Bronchial epithelial cell (primary cell): ENCODE data around the gene TNKS1BP1. TPM values are rescaled to one million over a fixed set of nuclear protein-coding genes. Genes with fewer than 3 reads are reported as not detected.
"Not testable (repeated sequence)": the region's sequence is repeated elsewhere in the genome, so short reads cannot be mapped to it uniquely, and the experiment has no call there.

ENCODE experiments used
- DNase-seq: peaks from one replicate; pipeline ENCODE4 v3.0.0-alpha.2; 2010; ENCODE audit warnings: low read depth
- FAIRE-seq: peaks from 2 replicates; lab custom pipeline; 2011; peaks lifted over from hg19 to GRCh38; lab: Jason Lieb, UNC
- H3K27me3 ChIP-seq: 2 replicates; pipeline ENCODE4 v1.5.1; 2011; ENCODE audit warnings: low read length; ENCODE audit not compliant: control insufficient read depth, insufficient read depth
- H3K36me3 ChIP-seq: 2 replicates; pipeline ENCODE4 v1.5.1; 2011; ENCODE audit warnings: low read length; ENCODE audit not compliant: control insufficient read depth, insufficient read depth
- H3K4me3 ChIP-seq: 2 replicates; pipeline ENCODE4 v1.5.1; 2011; ENCODE audit warnings: mild to moderate bottlenecking, low read depth, low read length, control low read depth
- total RNA-seq: library from RNA; depleted of rRNA; stranded (reverse); fragments of >200 nt; gene quantifications from 2 replicates; pipeline ENCODE4 v1.2.1, GENCODE V29; 2014
- TF ChIP-seq, protein P1 (sequence below): IDR thresholded peaks from 2 replicates; pipeline ENCODE4 v1.5.1; 2011; ENCODE audit warnings: mild to moderate bottlenecking, moderate library complexity, low read length, control low read depth, inconsistent platforms; ENCODE audit not compliant: insufficient read depth, severe bottlenecking

Gene TNKS1BP1
- total RNA-seq, 1 donor from 2014 or later = 67.9 TPM

DNA sequence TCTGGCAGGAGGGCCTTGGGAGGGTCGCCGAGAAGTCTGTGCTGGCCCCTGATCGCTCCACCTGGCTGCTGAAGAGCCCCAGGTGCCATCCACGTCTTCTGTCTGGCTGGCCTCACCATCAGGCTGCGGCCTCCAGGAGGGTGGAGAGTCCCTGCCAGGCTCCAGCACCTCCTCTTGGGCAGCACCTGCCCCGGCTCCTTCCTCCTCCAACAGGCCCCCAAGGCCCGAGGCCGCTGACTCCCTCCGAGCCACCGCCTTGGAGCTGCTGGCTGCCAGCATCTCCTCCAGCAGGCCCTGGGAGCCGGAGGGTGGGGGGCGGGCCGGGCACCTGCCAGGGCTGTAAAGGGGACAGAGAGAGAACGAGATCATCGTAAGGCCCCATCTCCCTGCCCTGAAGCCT lies 22.3 kb downstream of the TNKS1BP1 start:
- FAIRE-seq (no peak), DNase-seq (no peak)
- peaks cover 53% of the 10 kb centered on the region for H3K36me3 ChIP-seq
- no peaks in the 10 kb centered on the region for H3K27me3 ChIP-seq
- H3K4me3 ChIP-seq = no peak overlapping the region
- TF ChIP-seq, protein P1, sequence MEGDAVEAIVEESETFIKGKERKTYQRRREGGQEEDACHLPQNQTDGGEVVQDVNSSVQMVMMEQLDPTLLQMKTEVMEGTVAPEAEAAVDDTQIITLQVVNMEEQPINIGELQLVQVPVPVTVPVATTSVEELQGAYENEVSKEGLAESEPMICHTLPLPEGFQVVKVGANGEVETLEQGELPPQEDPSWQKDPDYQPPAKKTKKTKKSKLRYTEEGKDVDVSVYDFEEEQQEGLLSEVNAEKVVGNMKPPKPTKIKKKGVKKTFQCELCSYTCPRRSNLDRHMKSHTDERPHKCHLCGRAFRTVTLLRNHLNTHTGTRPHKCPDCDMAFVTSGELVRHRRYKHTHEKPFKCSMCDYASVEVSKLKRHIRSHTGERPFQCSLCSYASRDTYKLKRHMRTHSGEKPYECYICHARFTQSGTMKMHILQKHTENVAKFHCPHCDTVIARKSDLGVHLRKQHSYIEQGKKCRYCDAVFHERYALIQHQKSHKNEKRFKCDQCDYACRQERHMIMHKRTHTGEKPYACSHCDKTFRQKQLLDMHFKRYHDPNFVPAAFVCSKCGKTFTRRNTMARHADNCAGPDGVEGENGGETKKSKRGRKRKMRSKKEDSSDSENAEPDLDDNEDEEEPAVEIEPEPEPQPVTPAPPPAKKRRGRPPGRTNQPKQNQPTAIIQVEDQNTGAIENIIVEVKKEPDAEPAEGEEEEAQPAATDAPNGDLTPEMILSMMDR = no peak

DNA sequence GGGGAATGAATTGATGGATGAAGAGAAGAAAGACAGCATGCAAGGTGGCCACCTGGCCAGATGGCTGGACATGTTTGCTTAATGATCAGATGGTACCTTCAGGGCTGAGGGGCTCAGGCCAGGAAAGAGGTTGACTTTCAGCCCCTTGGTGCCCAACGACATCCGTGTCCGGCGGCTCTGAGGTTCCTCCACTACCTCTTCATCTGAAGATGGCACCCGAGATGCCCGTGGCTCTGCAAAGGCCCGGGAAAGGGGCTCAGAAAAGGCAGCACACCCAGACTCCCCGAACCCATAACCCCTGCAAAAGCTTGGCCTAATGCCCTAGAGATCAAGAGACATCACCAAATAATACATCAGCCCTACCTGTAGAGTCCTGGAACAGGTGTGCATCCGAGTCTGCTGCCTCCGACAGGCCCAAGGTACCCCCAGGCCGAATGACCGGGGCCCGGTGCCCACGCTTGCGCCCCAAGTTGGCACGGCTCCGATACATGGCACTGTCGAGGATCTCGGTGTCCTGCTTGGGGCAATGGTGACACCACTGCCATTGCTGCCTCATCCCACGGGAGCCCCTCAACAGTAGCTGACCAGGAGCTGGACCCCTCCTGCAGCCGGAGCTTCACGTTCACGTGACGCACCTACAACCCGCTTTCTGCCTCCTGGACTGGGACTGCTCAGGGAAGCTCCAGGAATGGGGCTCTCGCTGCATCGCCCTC lies 22.9 kb downstream of the TNKS1BP1 start:
- FAIRE-seq (no peak), DNase-seq (no peak)
- no peak overlapping the region for H3K4me3 ChIP-seq
- TF ChIP-seq, protein P1 = no peak
- H3K36me3 ChIP-seq = peaks cover 50% of the 10 kb centered on the region
- H3K27me3 ChIP-seq = no peaks in the 10 kb centered on the region

DNA sequence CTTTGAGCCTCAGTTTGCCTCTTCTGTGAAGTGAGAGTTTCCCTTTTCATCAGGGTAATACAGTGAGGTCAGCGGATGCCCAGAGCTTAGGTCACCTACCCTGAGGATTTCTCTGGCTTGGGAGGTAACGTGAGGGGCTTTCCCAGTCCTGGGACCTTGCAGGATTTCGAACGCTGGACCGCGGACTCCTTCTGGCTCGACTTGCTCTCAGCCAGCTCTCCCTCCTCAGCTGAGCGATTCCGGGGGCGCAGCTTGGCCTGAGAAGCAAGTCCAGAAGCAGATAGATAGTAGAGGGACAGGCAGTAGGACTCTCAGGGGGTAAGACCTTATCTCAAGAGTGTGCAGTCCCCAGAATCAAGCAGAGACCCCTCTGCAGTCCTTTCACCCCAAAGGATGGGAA lies 24.0 kb downstream of the TNKS1BP1 start:
- no peak for DNase-seq
- H3K27me3 ChIP-seq = no peaks in the 10 kb centered on the region
- TF ChIP-seq, protein P1 = no peak
- H3K36me3 ChIP-seq = peaks cover 47% of the 10 kb centered on the region
- no peak for FAIRE-seq
- no peak overlapping the region for H3K4me3 ChIP-seq

DNA sequence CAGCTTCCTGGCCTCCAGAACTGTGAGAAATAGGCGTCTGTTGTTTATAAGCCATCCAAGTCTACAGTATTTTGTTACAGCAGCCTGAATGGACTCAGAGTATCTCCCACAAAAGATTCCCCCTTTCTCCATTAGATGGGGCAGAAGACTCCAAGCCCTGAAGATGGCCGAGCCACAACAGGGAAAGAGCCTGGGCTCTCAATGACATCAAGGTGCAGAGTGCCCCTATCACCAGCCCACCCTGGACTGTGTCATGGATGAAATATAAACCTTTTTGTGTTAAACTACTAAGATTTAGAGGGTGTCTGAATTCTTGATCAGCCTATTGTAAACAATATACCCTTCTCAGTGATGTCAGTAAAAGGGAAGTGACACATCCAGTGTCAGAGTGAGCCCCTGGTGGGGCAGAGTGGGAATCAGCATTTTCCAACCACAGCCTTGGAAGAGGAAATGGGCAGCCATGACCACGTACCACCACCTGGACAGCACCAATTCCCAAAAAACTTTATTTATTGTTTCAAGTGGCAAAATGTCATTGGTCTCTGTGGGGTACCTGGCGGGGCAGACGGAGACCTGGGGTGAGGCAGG lies 25.5 kb downstream of the TNKS1BP1 start:
- DNase-seq = no peak
- Histone ChIP-seq H3K27me3 (no peaks in the 10 kb centered on the region), H3K4me3 (no peak overlapping the region), H3K36me3 (peaks cover 41% of the 10 kb centered on the region)
- TF ChIP-seq, protein P1 = no peak
- FAIRE-seq = no peak

DNA sequence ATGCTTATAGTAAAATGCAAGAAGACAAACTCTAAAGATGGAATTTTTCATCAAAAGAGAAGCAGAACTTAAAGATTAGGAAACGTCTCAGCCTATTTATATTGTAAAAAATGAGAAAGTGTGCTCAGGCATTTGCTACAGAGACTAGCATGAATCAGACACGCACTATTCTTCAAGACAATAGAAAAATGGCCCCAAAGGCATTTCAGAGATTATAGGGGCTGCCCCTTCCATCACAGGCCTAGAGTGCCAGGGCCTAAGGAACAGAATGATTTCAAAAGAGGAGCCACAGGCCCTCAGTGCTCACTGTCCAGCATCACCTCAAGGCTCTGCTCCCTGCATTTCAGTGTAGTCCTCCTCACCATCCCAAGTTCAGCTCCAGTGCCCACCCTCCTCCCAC lies 27.5 kb downstream of the TNKS1BP1 start:
- TF ChIP-seq, protein P1 = no peak
- FAIRE-seq (no peak), DNase-seq (no peak)
- Histone ChIP-seq H3K4me3 (no peak overlapping the region), H3K27me3 (no peaks in the 10 kb centered on the region), H3K36me3 (peaks cover 29% of the 10 kb centered on the region)

DNA sequence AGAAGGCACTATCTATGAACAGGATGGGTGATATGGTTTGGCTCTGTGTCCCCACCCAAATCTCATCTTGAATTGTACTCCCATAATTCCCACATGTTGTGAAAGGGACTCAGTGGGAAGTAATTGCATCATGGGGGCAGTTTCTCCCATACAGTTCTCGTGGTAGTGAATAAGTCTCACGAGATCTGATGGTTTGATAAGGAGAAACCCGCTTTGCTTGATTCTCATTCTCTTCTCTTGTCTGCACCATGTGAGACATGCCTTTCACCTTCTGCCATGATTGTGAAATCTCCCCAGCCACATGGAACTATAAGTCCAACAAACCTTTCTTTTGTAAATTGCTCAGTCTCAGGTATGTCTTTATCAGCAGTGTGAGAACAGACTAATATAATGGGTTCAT lies 28.5 kb downstream of the TNKS1BP1 start:
- peaks cover 19% of the 10 kb centered on the region for H3K36me3 ChIP-seq
- not testable (repeated sequence) for FAIRE-seq, H3K27me3 ChIP-seq, H3K4me3 ChIP-seq
- peak; percentile 74 for DNase-seq
